ENCODE measurements around the gene SRC.
A peak's percentile ranks its signal among the peaks of the same experiment; 100 is the strongest.

The SRC gene

DNA sequence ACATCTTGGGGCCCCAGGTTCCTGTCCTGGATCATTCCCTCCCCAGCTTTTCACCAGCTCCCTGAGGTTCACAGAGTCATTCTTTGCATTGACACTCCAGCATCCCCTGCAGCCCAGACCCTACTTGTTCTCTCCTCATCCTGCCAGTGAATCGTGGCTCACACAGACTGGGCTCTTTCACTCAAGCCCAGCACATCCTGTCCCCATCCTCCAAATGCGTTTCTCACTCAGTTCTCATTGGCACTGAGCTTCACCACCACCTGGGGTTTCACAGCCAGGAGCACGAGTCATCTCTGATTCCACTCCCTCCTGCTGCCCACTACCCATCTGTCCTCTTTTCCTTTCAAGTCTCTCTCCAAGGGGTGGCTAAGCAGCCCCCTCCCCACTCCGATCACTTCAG lies 89.7 kb downstream of the SRC start:
- peak; percentile 11 for DNase-seq

DNA sequence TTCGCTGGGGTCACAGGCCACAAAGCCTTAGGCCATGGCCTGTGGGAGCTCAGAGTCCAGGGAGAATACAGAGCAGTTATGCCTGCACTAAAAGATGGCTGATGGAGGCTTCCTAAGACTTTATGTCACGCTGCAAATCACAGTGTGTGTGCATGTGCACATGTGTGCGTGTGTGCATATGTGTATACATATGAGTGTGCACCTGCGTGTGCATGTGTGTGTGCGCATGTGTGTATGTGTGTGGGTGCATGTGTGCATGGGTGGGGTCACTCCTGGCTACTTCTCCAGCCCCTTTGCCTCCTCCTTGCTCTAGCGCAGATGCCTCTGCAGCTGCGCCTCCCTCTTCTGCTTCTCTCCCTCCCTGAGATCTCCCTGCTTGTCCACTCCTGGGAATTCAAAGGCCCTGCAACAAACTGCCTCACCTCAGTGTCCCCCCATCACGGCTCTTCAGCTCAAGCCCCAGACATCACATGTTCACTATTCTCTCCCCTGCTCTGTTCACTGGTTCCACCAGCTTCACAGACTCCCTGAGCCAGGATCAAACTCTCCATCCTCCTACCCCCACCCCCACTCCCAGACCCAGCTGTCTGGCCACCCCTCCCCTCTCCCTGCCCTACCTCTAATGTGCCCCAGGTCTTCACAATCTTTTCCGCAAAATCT lies 90.7 kb downstream of the SRC start:
- DNase-seq = no peak

DNA sequence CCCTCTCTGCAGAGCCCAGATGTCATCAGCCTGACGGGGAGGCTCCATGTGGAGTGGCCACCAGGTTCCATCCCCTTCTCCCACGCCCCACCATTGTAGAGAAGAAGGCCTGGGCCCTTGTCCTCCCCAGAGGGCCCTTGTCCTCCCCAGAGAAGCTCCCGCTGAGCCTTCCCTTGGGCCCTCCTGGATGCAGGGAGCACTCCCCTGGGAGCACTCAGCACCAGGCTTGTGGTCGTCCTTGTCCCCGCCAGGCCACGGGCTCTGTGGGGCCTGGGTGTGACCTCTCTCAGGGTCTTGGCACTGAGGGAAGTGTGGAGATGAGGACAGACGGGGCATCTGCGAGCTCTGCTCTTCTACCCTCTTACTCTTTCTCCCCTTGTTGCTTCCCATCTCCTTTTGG lies 91.7 kb downstream of the SRC start:
- DNase-seq = no peak

DNA sequence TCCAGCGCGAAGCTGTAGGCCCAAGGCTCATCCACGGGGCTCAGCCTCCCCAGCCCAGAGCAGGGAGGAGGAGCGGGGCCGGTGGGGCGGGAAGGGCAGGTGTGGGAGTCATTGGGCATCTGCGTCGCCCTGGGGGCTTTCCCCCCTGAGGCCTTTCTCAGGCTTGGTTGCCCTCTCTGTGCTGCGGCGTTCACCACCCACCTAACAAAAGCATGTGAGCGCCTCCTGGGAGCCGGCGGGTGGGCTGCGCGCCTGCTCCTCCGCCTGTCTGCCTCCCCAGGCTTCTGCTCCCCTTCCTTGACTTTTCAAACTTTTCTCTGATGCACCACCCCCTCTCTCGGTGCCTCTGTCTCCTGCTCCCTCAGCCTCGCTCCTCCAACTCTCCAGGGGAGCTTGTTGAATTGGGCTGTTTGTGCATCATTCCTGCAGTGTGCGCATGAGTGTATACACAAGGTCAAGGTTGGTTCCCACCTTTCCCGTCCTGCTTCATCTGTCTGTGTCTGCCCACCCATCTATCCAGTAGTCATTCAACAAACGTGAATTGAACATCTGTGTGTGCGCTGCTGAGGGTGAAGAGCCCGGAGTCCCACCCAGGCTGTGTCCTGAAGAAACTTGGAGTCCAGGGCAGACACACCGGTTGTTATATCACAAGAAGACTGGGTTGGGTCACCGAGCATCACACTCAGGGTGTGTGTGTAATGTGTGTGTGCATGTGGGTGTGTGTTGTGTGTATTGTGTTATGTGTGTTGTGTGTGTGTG lies 92.7 kb downstream of the SRC start:
- DNase-seq = no peak

DNA sequence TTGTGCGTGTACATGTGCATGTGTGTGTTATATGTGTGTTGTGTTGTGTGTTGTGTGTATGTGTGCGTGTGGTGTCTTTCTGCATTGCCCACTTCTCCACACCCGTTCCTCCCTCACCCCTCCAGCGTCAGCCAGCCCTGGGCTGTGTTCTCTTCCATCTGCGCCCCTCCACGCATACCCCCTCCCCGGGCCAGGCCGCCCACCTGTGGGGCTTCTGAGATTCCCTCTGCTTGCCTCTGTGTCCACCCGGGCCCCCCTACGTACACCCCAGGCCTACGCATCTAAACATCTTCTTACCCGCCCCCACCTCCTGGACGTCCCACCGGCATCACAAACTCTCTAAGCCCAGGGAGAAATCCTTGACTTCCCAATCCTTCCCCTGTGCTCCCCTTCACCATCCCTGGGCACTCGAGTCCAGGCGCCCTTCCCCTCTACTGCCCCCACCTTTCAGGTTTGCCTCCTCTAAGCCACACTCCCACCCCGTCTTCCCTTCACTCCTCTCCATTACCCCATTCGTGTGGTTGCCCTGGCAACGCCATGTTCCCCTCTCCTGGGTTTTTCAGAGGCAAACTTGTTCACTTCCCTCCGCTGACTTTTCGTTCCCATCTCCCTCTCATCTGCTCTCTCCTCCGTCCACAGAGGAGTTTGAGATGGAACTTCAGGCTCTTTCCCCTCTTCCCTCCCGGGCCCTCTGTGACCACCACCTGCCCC lies 93.4 kb downstream of the SRC start:
- DNase-seq = no peak

DNA sequence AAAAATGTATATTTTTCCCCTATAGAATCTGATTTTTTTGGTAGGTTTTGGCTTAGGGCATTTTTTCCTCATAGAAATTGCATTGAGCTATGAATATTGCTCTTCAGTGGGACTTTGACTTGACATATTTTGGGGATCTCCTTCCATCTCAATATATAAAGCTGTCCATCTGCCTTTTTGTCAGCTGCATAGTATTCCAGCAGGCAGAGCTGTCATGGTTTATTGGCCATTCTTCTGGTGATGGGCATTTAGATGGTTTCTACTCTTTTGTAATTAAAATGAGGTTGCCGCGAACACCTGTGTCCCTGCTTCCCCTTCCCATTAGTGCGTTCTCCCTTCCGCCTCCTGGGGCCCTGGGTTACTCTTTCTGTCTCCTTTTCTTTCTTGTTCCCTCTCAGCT lies 95.1 kb downstream of the SRC start:
- no peak for DNase-seq

DNA sequence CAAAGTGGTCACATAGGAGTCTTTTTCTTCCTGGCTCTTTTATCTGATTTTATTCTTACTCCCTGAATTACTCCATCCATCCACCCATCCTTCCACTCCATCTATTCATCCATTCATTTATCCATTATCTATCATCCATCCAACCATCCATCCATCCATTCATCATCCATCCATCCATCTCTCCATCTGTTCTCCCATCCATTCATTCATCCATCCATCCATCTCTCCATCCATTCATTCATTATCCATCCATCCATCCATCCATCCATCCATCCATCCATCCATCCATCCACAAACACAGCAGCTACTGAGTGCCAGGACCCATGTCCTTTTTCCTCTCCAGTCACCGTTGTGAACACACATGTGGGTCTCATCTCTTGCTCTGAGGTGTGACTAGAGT lies 96.6 kb downstream of the SRC start:
- no peak for DNase-seq

DNA sequence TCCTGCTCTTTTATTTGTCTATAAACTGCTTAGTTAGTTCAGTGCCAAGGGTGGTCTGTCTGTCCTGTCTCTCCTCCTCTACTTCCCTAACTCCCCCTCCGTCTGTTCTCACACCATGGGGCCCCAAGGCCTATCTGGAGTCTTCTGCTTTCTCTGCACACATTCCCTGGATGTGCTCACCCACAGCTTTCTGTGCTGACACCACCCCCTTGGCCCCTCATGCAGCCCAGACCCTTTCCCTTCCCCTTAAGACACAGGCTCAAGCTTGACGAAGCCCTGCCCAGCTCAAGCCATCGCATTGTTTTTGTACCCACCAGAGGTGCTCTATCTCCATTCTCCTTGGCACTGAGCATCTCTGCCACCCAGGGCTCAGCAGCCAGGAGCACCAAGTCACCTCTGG lies 97.0 kb downstream of the SRC start:
- DNase-seq = no peak

DNA sequence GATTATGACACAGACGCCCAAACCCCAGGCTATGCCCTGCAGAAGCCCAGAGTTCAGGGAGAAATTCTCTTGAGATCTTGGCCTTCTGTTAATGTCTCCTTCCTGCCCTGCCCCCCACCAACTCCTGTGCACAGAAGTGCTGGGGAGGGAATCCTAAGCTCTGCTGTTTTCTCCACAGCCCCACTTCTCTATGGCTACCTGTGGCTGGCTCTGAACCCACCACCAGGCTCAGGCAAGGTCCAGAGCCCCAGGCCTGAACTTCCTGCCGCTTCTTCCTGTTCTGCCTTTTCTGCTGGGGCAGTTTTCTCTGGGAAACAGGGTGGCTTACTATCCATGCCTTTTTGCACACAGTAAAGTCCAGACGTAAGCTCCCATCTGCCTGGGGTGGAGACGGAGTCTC lies 97.7 kb downstream of the SRC start:
- DNase-seq = no peak

DNA sequence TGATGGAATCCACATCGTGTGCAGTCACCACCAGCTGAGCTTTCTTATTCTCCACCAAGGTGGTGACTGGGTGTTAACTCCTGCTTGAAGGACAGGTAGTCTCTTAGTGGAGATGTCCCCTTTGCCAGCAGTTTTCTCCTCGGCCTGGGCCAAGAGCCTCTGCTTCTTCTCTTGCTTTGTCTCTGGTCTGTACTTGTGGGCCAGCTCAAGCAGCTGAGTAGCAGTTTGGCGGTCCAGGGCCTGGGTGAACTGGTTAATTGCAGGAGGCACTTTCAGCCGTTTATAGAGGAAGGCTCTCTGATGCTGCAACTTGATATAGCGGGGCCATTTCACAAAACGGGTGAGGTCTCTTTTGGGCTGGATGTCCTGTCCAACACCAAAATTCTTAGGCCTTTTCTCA lies 99.1 kb downstream of the SRC start:
- DNase-seq = no peak

DNA sequence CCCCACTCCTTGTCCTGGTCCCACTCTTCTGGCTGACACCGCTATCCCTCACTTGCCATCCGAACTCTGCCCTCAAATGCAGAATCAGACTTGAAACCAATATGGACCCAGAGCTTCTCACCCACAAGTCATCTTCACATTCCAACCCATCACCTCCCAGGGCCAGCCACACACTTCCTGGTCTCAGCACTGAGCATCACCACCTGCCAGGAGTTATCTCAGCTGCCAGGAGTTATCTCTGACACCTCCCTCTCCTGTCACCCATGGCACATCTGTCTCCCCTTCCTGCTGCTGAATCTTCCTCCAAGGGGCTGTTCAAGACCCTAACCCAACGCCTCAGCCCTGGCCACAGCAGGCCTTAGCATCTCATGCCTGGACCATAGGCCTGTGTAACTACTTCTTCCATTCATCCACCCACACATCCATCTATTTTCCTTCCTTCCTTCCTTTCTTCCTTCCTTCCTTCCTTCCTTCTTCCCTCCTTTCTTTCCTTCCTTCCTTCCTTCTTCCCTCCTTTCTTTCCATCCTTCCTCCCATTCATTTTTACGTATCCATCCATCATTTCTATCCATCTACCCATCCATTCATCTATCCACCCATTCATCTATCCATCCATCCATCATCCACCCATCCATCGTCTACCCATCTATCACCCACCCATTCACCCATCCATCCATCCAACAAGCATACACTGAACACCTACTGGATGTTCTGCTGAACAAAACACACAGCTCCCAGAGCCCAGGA lies 100.5 kb downstream of the SRC start:
- DNase-seq = no peak

DNA sequence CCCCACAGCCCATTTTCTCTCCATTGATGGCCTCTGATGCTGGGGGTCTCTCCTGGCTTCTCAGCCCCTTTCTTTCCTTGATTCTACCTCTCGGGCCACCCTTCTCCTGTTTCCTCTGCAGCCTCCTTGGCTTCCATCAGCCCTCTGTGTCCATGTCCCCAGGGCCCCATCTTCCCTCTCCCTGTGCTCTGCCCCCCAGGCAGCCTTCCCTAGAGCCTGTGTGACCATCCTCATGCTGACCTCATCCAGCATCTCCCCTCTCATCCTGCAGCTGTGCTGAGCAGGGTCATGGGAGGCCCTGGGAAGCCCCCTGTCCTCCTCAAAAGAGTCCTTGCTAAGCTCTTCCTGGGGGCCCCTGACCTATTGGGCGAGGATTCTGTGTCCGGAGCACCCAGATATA lies 101.7 kb downstream of the SRC start:
- DNase-seq = no peak

DNA sequence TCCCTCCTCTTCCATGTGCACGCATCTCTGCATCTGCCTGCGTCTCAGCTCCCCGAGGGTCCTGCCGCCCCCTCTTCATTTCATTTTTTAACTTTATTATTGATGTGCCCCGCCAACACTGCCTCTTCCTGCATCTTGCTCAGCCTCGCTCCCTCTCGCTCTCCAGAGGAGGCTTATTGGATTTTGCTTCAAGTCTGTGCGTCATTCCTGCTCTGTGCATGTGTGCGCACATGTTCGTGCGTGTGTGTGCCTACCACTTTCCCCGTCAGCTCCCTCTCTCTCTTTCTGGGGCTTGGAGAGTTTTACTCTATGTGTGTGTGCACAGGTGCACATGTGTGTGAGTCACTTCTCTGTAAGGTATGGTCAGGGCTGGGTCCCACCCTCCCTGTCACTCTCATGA lies 103.3 kb downstream of the SRC start:
- DNase-seq = no peak

DNA sequence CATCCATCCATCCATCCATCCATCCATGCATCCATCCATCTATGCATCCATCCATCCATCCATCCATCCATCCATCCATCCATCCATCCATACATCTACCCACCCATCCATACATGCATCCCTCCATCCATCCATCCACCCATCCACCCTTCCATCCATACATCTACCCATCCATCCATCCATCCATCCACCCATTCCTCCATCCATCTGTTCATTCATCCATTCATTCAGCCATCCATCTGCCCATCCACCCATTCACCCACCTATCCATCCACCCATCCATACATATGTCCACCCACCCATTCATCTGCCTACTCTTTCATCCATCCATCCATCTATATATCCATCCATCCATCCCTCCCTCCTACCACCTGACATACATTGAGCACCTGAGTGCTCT lies 104.4 kb downstream of the SRC start:
- no peak for DNase-seq

DNA sequence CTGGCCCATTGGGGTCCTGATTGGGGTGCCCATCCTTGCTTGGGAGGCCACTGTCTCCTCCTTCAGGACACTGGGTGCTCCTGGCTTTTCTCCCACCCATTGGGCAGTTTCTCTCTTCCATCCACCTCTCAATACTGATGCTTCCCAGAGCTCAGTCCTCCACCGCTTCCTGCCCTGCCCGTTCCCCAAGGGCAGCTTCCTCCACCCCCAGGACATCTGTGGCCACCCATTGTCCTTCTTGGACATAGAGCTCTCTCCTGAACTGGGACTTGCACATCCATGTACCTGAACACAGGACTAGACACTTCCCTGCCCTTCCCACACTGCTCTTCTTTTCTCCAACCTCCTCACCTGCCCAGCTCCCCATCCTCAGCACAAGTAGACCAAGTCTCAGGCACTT lies 105.7 kb downstream of the SRC start:
- DNase-seq = no peak

DNA sequence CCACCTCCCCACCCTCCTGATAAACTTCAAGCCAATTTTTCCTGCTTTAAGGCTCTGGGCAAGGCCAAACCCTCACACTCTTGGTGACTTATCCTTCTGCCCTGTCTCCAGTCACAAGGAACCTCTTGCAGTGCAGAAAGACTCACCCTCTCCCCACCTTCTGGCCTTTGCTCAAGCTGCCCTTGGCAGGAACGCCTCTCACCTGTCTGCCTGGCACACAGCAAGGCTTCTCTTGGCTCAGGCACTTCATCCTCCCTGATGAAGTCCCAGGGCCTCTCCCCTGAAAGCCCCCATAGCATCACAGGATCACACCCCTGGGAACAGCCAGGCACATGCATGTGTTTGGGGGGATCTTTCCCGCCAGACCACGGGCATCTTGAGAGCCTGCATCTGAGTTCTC lies 106.3 kb downstream of the SRC start:
- DNase-seq = no peak

DNA sequence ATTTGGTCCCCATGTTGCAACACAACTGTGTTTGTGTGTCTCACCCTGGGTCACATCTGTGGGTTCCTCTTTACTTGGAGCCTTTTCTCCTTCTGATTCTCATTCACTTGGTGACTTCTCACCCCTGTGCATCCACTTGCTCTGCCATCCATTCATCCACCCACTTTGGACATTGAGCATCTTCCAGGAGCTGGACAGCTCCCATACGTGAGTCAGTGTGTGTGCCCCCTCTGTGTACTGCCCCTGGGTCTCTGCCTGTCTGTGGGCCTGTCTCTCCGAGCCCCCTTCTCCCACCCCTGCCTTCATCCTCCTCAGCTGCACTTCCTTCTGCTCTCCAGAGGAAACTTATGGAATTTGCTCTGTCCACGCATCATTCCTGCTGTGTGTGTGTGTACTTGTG lies 107.3 kb downstream of the SRC start:
- DNase-seq = no peak

DNA sequence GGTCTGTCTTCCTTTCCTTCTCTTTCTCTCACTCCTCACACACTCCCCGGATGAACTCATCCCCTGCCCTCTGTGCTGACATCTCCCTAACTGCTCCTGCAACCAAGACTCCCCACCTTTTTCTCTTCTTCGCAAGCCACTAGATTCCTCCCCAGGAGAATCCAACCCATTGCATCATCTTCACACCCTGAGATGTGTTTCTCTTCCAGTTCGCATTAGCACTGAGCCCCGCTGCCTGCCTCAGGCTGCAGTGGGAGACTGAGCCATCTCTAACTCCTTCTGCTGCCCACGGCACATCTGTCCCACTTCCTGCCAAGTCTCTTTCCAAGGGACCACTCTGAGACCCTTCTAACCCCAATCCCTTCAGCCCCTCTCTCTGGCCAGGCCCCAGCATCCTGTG lies 107.9 kb downstream of the SRC start:
- no peak for DNase-seq

DNA sequence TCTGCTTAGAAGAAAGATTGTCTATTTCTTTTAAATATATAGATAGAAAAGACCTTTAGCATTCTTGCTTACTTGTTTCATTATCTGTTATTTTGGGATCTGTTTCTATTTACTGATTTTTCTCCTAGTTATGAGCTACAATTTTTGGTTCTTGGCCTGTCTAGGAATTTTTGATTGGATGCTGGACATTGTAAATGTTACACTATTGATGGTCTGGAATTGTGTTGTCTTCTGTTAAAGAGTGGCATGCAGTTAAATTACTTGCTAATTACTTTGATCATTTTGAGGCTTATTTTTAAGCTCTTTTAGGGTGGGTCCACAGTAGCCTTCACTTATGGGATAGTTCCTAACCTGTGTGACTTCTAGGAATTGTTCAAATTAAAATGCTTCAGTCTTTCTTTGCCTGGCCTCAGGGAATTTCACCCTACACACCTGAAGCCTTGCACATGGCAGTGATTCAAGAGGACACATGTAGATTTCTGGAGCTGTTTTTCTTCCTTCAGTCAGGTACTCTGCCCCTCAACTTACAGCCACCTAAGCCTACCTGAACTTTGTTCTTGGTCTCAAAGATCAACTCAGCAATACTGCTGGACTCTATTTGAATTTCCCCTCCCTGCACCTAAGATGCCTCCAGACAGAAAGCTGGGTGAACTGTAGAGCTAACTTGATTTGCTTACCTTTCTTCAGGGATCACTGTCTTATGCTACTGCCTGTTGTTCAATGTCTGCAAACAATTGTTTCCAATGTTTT lies 108.9 kb downstream of the SRC start:
- no peak for DNase-seq
